Measurements from ENCODE around the gene KIF1B. TPM values are rescaled to one million over a fixed set of nuclear protein-coding genes. Genes with fewer than 3 reads are reported as not detected.

Gene KIF1B
- total and polyA plus RNA-seq, 2 donors from 2014 or later: 8.0 to 46.4 TPM

DNA sequence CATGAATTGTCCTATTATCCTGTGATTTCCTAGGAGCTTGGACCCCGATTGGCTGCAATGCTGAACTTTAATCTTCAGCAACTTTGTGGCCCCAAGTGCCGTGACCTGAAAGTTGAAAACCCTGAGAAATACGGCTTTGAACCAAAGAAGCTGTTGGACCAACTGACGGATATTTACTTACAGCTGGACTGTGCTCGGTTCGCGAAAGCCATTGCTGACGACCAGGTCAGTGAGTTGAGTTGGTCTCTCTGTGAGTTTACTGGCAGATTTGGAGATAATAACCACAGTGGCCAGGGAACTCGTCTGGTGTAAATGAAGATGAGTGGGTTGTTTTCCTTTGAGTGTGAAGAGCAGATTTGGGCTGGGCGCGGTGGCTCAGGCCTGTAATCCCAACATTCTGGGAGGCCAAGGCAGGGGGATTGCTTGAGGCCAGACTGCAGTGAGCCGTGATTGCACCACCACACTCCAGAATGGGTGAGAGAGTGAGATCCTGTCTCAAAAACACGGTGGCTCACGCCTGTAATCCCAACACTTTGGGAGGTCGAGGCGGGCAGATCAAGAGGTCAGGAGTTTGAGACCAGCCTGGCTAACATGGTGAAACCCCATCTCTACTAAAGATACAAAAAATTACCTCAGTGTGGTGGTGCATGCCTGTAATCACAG is 39.1 kb upstream of the KIF1B start:
- TF ChIP-seq, protein P1, sequence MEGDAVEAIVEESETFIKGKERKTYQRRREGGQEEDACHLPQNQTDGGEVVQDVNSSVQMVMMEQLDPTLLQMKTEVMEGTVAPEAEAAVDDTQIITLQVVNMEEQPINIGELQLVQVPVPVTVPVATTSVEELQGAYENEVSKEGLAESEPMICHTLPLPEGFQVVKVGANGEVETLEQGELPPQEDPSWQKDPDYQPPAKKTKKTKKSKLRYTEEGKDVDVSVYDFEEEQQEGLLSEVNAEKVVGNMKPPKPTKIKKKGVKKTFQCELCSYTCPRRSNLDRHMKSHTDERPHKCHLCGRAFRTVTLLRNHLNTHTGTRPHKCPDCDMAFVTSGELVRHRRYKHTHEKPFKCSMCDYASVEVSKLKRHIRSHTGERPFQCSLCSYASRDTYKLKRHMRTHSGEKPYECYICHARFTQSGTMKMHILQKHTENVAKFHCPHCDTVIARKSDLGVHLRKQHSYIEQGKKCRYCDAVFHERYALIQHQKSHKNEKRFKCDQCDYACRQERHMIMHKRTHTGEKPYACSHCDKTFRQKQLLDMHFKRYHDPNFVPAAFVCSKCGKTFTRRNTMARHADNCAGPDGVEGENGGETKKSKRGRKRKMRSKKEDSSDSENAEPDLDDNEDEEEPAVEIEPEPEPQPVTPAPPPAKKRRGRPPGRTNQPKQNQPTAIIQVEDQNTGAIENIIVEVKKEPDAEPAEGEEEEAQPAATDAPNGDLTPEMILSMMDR (IDR thresholded peaks at IDR 0.05; ENCODE audit: borderline replicate concordance, extremely low read depth, insufficient read depth): no peak
- DNase-seq (no peak), FAIRE-seq (no peak)
- Histone ChIP-seq H3K9me3 (ENCODE audit: control insufficient read depth in 2 of 3, insufficient read depth in 1 of 3, low read length in 3 of 3) (no peaks in the 10 kb centered on the region), H3K36me3 (ENCODE audit: control insufficient read depth in 2 of 3, insufficient read depth in 3 of 3, low read length in 3 of 3) (peaks cover 6 to 33% (median 24%) of the 10 kb centered on the region in 3 donors), H3K27me3 (ENCODE audit: control insufficient read depth, insufficient read depth, low read length) (no peaks in the 10 kb centered on the region), H3K4me3 (ENCODE audit: low read length in 3 of 3) (no peak overlapping the region), H3K27ac (ENCODE audit: low read depth in 2 of 2, low read length in 2 of 2) (no peak overlapping the region), H3K4me1 (ENCODE audit: control insufficient read depth in 2 of 3, insufficient read depth in 2 of 3, low read depth in 1 of 3, low read length in 3 of 3) (no peaks in the 10 kb centered on the region), H3K9ac (ENCODE audit: low read length in 3 of 3) (no peak overlapping the region)
- intact Hi-C loops (cut with DNase I): no loop called here

DNA sequence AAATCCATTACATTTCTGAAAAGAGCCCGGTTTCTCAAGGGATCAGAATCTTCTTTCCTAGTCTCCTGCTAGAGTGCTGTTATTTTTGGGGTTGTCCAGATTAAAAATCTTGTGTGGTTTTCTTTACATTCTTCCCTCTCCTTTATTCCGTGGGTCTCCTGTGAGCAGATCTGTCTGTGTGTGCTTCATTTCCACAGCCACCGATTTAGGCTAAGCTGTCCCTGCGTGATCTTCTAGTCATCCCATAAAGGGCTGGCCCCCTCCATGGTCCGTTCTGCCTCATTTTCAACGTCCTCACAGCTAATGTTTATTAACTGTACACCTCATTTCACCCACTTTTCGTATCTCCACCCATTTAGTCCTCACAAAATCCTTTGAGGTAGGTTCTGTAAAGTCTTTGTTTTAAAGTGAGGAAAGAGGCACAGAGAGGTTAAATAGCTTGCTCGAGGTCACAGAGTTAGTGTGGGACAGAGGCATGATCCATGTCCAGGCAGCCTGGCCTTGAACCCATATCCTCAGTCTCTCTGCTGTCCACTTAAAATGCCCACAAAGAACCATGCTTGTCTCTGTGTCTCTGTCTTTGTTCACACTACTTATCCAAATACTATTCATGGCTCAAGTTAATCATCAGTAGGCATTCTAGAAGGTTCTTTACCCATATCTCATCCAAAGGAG is 38.2 kb upstream of the KIF1B start:
- FAIRE-seq (no peak), DNase-seq (no peak)
- Histone ChIP-seq H3K9me3 (ENCODE audit: control insufficient read depth in 2 of 3, insufficient read depth in 1 of 3, low read length in 3 of 3) (no peaks in the 10 kb centered on the region), H3K4me3 (ENCODE audit: low read length in 3 of 3) (no peak overlapping the region), H3K27me3 (ENCODE audit: control insufficient read depth, insufficient read depth, low read length) (no peaks in the 10 kb centered on the region), H3K4me1 (ENCODE audit: control insufficient read depth in 2 of 3, insufficient read depth in 2 of 3, low read depth in 1 of 3, low read length in 3 of 3) (no peaks in the 10 kb centered on the region), H3K36me3 (ENCODE audit: control insufficient read depth in 2 of 3, insufficient read depth in 3 of 3, low read length in 3 of 3) (peaks cover 6 to 32% (median 23%) of the 10 kb centered on the region in 3 donors), H3K9ac (ENCODE audit: low read length in 3 of 3) (no peak overlapping the region), H3K27ac (ENCODE audit: low read depth in 2 of 2, low read length in 2 of 2) (no peak overlapping the region)
- intact Hi-C loops (cut with DNase I): no loop called here
- TF ChIP-seq, protein P1 (IDR thresholded peaks at IDR 0.05; ENCODE audit: borderline replicate concordance, extremely low read depth, insufficient read depth): no peak

DNA sequence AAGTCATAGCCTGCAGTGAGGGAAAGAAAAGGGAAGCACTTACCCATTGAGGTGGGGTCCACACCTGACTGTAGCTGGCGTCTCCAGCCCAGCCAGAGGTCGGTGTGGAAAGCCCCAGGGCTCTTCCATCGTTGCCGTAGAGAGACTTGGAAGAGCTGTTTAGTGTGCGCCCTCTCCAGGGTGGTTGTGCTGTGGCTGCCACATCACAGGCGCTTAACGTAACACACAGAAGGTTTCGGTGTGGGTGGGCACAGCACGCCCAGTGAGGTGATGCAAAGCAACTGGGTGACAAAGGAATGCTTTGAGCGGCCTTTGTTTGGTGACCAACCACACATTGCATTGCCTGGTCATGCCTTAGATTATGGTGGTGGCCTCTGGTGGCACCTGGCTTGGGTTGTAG is 36.8 kb upstream of the KIF1B start:
- FAIRE-seq: no peak
- no peak for DNase-seq

More for the DNA sequence above, 36.8 kb upstream of the KIF1B start:
- no peaks in the 10 kb centered on the region for H3K27me3 ChIP-seq (ENCODE audit: control insufficient read depth, insufficient read depth, low read length)
- H3K9ac ChIP-seq (ENCODE audit: low read length in 3 of 3): no peak overlapping the region
- no peaks in the 10 kb centered on the region for H3K9me3 ChIP-seq (ENCODE audit: control insufficient read depth in 2 of 3, insufficient read depth in 1 of 3, low read length in 3 of 3)
- H3K27ac ChIP-seq (ENCODE audit: low read depth in 2 of 2, low read length in 2 of 2): no peak overlapping the region
- H3K36me3 ChIP-seq (ENCODE audit: control insufficient read depth in 2 of 3, insufficient read depth in 3 of 3, low read length in 3 of 3): peaks cover 6 to 24% (median 21%) of the 10 kb centered on the region in 3 donors
- no peaks in the 10 kb centered on the region for H3K4me1 ChIP-seq (ENCODE audit: control insufficient read depth in 2 of 3, insufficient read depth in 2 of 3, low read depth in 1 of 3, low read length in 3 of 3)
- H3K4me3 ChIP-seq (ENCODE audit: low read length in 3 of 3): no peak overlapping the region
- TF ChIP-seq, protein P1 (IDR thresholded peaks at IDR 0.05; ENCODE audit: borderline replicate concordance, extremely low read depth, insufficient read depth): no peak
- intact Hi-C loops (cut with DNase I): no loop called here
